Neural crest cell (in vitro differentiated cells): ENCODE data around the gene ZNF319. TPM values are rescaled to one million over a fixed set of nuclear protein-coding genes. Genes with fewer than 3 reads are reported as not detected.
A peak's percentile ranks its signal among the peaks of the same experiment; 100 is the strongest.

Experiments
- DNase-seq: peaks from one replicate; pipeline ENCODE4 v3.0.0; 2021; ENCODE audit warnings: low read depth, mixed read lengths, low spot score
- H3K27ac Mint-ChIP-seq: one replicate; pipeline ENCODE4 v1.8.0; 2021; ENCODE audit warnings: mild to moderate bottlenecking, mixed read lengths; ENCODE audit not compliant: unreplicated experiment
- H3K27me3 Mint-ChIP-seq: 2 replicates; pipeline ENCODE4 v1.8.0; 2021; ENCODE audit warnings: low read depth, mild to moderate bottlenecking, mixed read lengths
- H3K36me3 Mint-ChIP-seq: 2 replicates; pipeline ENCODE4 v1.8.0; 2021; ENCODE audit warnings: low read depth, mild to moderate bottlenecking, mixed read lengths
- H3K4me1 Mint-ChIP-seq: 2 replicates; pipeline ENCODE4 v1.8.0; 2021; ENCODE audit warnings: mixed read lengths
- H3K4me3 Mint-ChIP-seq: one replicate; pipeline ENCODE4 v1.8.0; 2021; ENCODE audit warnings: mild to moderate bottlenecking, mixed read lengths
- H3K9me3 Mint-ChIP-seq: 2 replicates; pipeline ENCODE4 v1.8.0; 2021; ENCODE audit warnings: mixed read lengths
- total RNA-seq: library from RNA; stranded (reverse); gene quantifications from 2 replicates; pipeline ENCODE4 v1.2.1, GENCODE V29; 2021
- TF ChIP-seq, protein P1 (sequence below): fragments of 200-600 bp; sonication (generic); conservative IDR thresholded peaks from 2 replicates; pipeline ENCODE4 v1.5.0; 2021; ENCODE audit warnings: antibody characterized with exemption, mild to moderate bottlenecking

The ZNF319 gene
- total RNA-seq, 1 donor from 2014 or later, result 15.5 TPM

GRCh38 chr16:58021661-58022551 lies 21.4 kb upstream of the ZNF319 start:
- Mint-ChIP-seq H3K27ac (no peak overlapping the region), H3K27me3 (peaks cover 26% of the 10 kb centered on the region), H3K4me1 (peaks cover 21% of the 10 kb centered on the region), H3K9me3 (no peaks in the 10 kb centered on the region), H3K36me3 (no peaks in the 10 kb centered on the region), H3K4me3 (no peak overlapping the region)
- TF ChIP-seq, protein P1, sequence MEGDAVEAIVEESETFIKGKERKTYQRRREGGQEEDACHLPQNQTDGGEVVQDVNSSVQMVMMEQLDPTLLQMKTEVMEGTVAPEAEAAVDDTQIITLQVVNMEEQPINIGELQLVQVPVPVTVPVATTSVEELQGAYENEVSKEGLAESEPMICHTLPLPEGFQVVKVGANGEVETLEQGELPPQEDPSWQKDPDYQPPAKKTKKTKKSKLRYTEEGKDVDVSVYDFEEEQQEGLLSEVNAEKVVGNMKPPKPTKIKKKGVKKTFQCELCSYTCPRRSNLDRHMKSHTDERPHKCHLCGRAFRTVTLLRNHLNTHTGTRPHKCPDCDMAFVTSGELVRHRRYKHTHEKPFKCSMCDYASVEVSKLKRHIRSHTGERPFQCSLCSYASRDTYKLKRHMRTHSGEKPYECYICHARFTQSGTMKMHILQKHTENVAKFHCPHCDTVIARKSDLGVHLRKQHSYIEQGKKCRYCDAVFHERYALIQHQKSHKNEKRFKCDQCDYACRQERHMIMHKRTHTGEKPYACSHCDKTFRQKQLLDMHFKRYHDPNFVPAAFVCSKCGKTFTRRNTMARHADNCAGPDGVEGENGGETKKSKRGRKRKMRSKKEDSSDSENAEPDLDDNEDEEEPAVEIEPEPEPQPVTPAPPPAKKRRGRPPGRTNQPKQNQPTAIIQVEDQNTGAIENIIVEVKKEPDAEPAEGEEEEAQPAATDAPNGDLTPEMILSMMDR, result no peak
- no peak for DNase-seq

DNA sequence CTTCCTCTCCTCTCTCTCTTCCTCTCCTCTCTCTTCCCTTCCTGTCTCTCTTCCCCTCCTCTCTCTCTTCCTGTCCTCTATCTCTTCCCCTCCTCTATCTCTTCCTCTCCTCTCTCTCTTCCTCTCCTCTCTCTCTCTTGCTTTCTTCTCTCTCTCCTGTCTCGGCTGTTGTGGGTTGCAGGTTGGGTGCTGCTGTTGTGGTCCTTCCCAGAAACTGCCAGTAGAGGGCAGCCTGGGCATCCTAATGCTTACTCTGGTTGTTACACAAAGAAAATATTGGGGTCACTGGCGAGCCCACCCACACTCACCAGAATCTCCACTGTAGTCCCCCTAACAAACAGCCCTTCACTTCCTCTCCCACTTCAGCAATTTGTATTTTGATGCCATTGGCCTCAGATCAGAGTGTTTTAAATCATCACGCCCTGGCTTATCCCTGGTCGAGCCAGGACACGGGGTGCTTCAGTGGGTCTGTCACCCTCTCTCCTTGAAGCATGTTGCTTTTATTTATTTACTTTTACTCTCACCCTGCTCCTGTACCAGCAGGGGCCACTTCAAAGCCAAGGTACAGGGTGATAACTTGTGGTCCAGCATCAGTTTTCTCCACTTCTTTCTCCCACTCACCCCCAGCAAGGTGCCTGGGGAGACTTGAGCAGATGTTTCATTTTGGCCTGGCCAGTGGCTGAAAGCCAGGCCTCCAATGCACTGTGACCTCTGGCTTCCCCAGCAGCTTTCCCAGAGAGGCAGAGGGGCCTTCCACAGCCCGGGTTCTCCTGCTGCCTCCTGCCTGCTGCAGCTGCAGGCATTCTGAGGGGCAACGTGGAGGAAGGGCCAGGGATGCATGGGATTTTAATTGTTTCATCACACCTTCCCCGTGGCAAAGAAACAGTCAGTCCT lies 20.4 kb upstream of the ZNF319 start:
- TF ChIP-seq, protein P1, result peak; percentile 85
- no peak overlapping the region for H3K27ac Mint-ChIP-seq

GRCh38 chr16:58019866-58020538 lies 19.5 kb upstream of the ZNF319 start:
- DNase-seq, result no peak
- Mint-ChIP-seq H3K4me1 (peaks cover 19% of the 10 kb centered on the region), H3K4me3 (no peak overlapping the region), H3K36me3 (no peaks in the 10 kb centered on the region), H3K27ac (no peak overlapping the region), H3K9me3 (no peaks in the 10 kb centered on the region), H3K27me3 (peaks cover 24% of the 10 kb centered on the region)
- TF ChIP-seq, protein P1, result no peak

More for the DNA sequence above, 20.4 kb upstream of the ZNF319 start:
- H3K4me3 Mint-ChIP-seq, result peak overlapping the region; percentile 52
- H3K36me3 Mint-ChIP-seq, result no peaks in the 10 kb centered on the region
- peaks cover 26% of the 10 kb centered on the region for H3K27me3 Mint-ChIP-seq
- DNase-seq, result peak; percentile 72
- no peaks in the 10 kb centered on the region for H3K9me3 Mint-ChIP-seq
- H3K4me1 Mint-ChIP-seq, result peaks cover 21% of the 10 kb centered on the region

GRCh38 chr16:58018803-58019202 lies 18.3 kb upstream of the ZNF319 start:
- Mint-ChIP-seq H3K36me3 (no peaks in the 10 kb centered on the region), H3K4me1 (peaks cover 14% of the 10 kb centered on the region), H3K27me3 (peaks cover 12% of the 10 kb centered on the region), H3K9me3 (no peaks in the 10 kb centered on the region), H3K4me3 (no peak overlapping the region), H3K27ac (no peak overlapping the region)
- TF ChIP-seq, protein P1, result no peak
- no peak for DNase-seq

DNA sequence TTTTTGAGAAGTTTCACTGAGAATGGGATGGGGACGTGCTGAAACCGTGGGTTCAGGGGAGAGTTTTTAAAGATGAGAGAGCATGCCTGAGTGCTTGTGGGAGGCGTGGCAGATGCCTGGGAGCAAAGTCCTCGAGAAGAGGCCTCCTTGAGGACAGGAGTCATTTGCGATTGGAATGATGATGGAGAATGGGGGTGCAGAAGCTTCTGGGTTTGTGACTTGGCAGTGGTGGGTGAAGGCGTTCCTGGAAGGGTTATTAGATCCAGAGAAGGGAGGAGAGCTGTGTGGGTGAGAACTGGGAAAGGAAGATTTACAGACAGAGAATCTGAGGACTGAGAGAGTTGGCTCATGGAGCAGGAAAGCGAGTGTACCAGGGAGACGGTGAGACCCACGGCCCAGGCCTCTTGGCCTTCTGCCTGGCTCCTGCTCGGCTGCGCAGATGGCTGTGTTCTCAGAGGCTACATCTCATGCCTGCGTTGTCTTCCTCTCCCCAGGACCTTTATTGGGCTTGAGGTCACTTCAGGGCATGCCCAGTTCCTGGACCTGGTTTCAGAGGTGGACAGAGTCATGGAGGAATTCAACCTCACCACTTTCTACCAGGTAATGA lies 16.5 kb upstream of the ZNF319 start:
- no peak overlapping the region for H3K4me3 Mint-ChIP-seq
- H3K27ac Mint-ChIP-seq, result no peak overlapping the region
- H3K4me1 Mint-ChIP-seq, result peaks cover 9% of the 10 kb centered on the region
- H3K36me3 Mint-ChIP-seq, result no peaks in the 10 kb centered on the region
- TF ChIP-seq, protein P1, result no peak
- DNase-seq, result no peak
- no peaks in the 10 kb centered on the region for H3K27me3 Mint-ChIP-seq
- H3K9me3 Mint-ChIP-seq, result no peaks in the 10 kb centered on the region
